ENCODE measurements around the gene TMEM171. TPM values are rescaled to one million over a fixed set of nuclear protein-coding genes. Genes with fewer than 3 reads are reported as not detected.

TMEM171 gene
- not detected for polyA plus RNA-seq (2012; ENCODE audit: low read depth, missing spikeins)

- TF ChIP-seq PAX5 (IDR thresholded peaks at IDR 0.05; ENCODE audit: insufficient read depth, low read length, severe bottlenecking) (no peak), SPI1 (IDR thresholded peaks at IDR 0.05; ENCODE audit: low read depth, low read length) (no peak), POU2F2 (IDR thresholded peaks at IDR 0.05; ENCODE audit: low read depth, low read length) (no peak), TAF1 (IDR thresholded peaks at IDR 0.05; ENCODE audit: low read depth, low read length) (no peak), POLR2A (IDR thresholded peaks at IDR 0.05; ENCODE audit: low read depth, low read length) (no peak), POLR2AphosphoS5 (IDR thresholded peaks at IDR 0.05; ENCODE audit: low read depth, low read length) (no peak)
- DNase-seq (ENCODE audit: insufficient read length, low spot score) (no peak), FAIRE-seq (no peak)
These were observed at the start of gene TMEM171 for GRCh38 chr5:73120222-73121118. TSS of gene TMEM171 (plus strand) at chr5:73120575. CDS start at chr5:73123374, 2,799 bp downstream.

- no peak for TF ChIP-seq POU2F2 (IDR thresholded peaks at IDR 0.05; ENCODE audit: low read depth, low read length)
- no peak for TF ChIP-seq POLR2AphosphoS5 (IDR thresholded peaks at IDR 0.05; ENCODE audit: low read depth, low read length)
- TF ChIP-seq POLR2A (IDR thresholded peaks at IDR 0.05; ENCODE audit: low read depth, low read length) = no peak
- TF ChIP-seq PAX5 (IDR thresholded peaks at IDR 0.05; ENCODE audit: insufficient read depth, low read length, severe bottlenecking) = no peak
- no peak for TF ChIP-seq TAF1 (IDR thresholded peaks at IDR 0.05; ENCODE audit: low read depth, low read length)
- no peak for TF ChIP-seq SPI1 (IDR thresholded peaks at IDR 0.05; ENCODE audit: low read depth, low read length)
- FAIRE-seq (no peak), DNase-seq (ENCODE audit: insufficient read length, low spot score) (no peak)
These were observed 39.3 kb upstream of the TMEM171 start for GRCh38 chr5:73081093-73081492.

- DNase-seq (ENCODE audit: insufficient read length, low spot score) = no peak
- TF ChIP-seq TAF1 (IDR thresholded peaks at IDR 0.05; ENCODE audit: low read depth, low read length) = no peak
- no peak for FAIRE-seq
These were observed 32.3 kb upstream of the TMEM171 start for GRCh38 chr5:73088026-73088425.

- DNase-seq (ENCODE audit: insufficient read length, low spot score) (no peak), FAIRE-seq (no peak)
- no peak for TF ChIP-seq TAF1 (IDR thresholded peaks at IDR 0.05; ENCODE audit: low read depth, low read length)
- no peak for TF ChIP-seq SPI1 (IDR thresholded peaks at IDR 0.05; ENCODE audit: low read depth, low read length)
- no peak for TF ChIP-seq PAX5 (IDR thresholded peaks at IDR 0.05; ENCODE audit: insufficient read depth, low read length, severe bottlenecking)
- no peak for TF ChIP-seq POU2F2 (IDR thresholded peaks at IDR 0.05; ENCODE audit: low read depth, low read length)
- no peak for TF ChIP-seq POLR2A (IDR thresholded peaks at IDR 0.05; ENCODE audit: low read depth, low read length)
- TF ChIP-seq POLR2AphosphoS5 (IDR thresholded peaks at IDR 0.05; ENCODE audit: low read depth, low read length) = no peak
These were observed 26.4 kb upstream of the TMEM171 start for GRCh38 chr5:73093943-73094342.

- no peak for FAIRE-seq
- no peak for DNase-seq (ENCODE audit: insufficient read length, low spot score)
- TF ChIP-seq POU2F2 (IDR thresholded peaks at IDR 0.05; ENCODE audit: low read depth, low read length) = no peak
- no peak for TF ChIP-seq POLR2AphosphoS5 (IDR thresholded peaks at IDR 0.05; ENCODE audit: low read depth, low read length)
- TF ChIP-seq PAX5 (IDR thresholded peaks at IDR 0.05; ENCODE audit: insufficient read depth, low read length, severe bottlenecking) = no peak
- no peak for TF ChIP-seq TAF1 (IDR thresholded peaks at IDR 0.05; ENCODE audit: low read depth, low read length)
- TF ChIP-seq SPI1 (IDR thresholded peaks at IDR 0.05; ENCODE audit: low read depth, low read length) = no peak
- no peak for TF ChIP-seq POLR2A (IDR thresholded peaks at IDR 0.05; ENCODE audit: low read depth, low read length)
These were observed 26.0 kb upstream of the TMEM171 start for GRCh38 chr5:73094415-73094814.

GRCh38 chr5:73095564-73096238 lies 24.7 kb upstream of the TMEM171 start:
- FAIRE-seq = no peak
- TF ChIP-seq PAX5 (IDR thresholded peaks at IDR 0.05; ENCODE audit: insufficient read depth, low read length, severe bottlenecking) = no peak
- no peak for TF ChIP-seq SPI1 (IDR thresholded peaks at IDR 0.05; ENCODE audit: low read depth, low read length)
- no peak for TF ChIP-seq POLR2AphosphoS5 (IDR thresholded peaks at IDR 0.05; ENCODE audit: low read depth, low read length)
- no peak for TF ChIP-seq POLR2A (IDR thresholded peaks at IDR 0.05; ENCODE audit: low read depth, low read length)
- no peak for TF ChIP-seq TAF1 (IDR thresholded peaks at IDR 0.05; ENCODE audit: low read depth, low read length)
- no peak for TF ChIP-seq POU2F2 (IDR thresholded peaks at IDR 0.05; ENCODE audit: low read depth, low read length)
- DNase-seq (ENCODE audit: insufficient read length, low spot score) = no peak

GRCh38 chr5:73096239-73096575 lies 24.2 kb upstream of the TMEM171 start:
- DNase-seq (ENCODE audit: insufficient read length, low spot score) (no peak), FAIRE-seq (no peak)
- no peak for TF ChIP-seq TAF1 (IDR thresholded peaks at IDR 0.05; ENCODE audit: low read depth, low read length)
- no peak for TF ChIP-seq POU2F2 (IDR thresholded peaks at IDR 0.05; ENCODE audit: low read depth, low read length)
- no peak for TF ChIP-seq POLR2AphosphoS5 (IDR thresholded peaks at IDR 0.05; ENCODE audit: low read depth, low read length)
- no peak for TF ChIP-seq SPI1 (IDR thresholded peaks at IDR 0.05; ENCODE audit: low read depth, low read length)

GRCh38 chr5:73097740-73098139 lies 22.6 kb upstream of the TMEM171 start:
- DNase-seq (ENCODE audit: insufficient read length, low spot score) (no peak), FAIRE-seq (no peak)
- no peak for TF ChIP-seq POLR2AphosphoS5 (IDR thresholded peaks at IDR 0.05; ENCODE audit: low read depth, low read length)
- no peak for TF ChIP-seq PAX5 (IDR thresholded peaks at IDR 0.05; ENCODE audit: insufficient read depth, low read length, severe bottlenecking)
- TF ChIP-seq SPI1 (IDR thresholded peaks at IDR 0.05; ENCODE audit: low read depth, low read length) = no peak
- no peak for TF ChIP-seq POU2F2 (IDR thresholded peaks at IDR 0.05; ENCODE audit: low read depth, low read length)
- no peak for TF ChIP-seq POLR2A (IDR thresholded peaks at IDR 0.05; ENCODE audit: low read depth, low read length)
- no peak for TF ChIP-seq TAF1 (IDR thresholded peaks at IDR 0.05; ENCODE audit: low read depth, low read length)

GRCh38 chr5:73100109-73100508 lies 20.3 kb upstream of the TMEM171 start:
- FAIRE-seq = no peak
- TF ChIP-seq POLR2A (IDR thresholded peaks at IDR 0.05; ENCODE audit: low read depth, low read length) = no peak
- no peak for TF ChIP-seq POLR2AphosphoS5 (IDR thresholded peaks at IDR 0.05; ENCODE audit: low read depth, low read length)
- no peak for TF ChIP-seq TAF1 (IDR thresholded peaks at IDR 0.05; ENCODE audit: low read depth, low read length)
- no peak for TF ChIP-seq SPI1 (IDR thresholded peaks at IDR 0.05; ENCODE audit: low read depth, low read length)
- no peak for TF ChIP-seq PAX5 (IDR thresholded peaks at IDR 0.05; ENCODE audit: insufficient read depth, low read length, severe bottlenecking)
- TF ChIP-seq POU2F2 (IDR thresholded peaks at IDR 0.05; ENCODE audit: low read depth, low read length) = no peak

More at GRCh38 chr5:73100109-73100508, 20.3 kb upstream of the TMEM171 start:
- no peak for DNase-seq (ENCODE audit: insufficient read length, low spot score)

Measured in GM12891 (cell line).